Mesendoderm (in vitro differentiated cells): ENCODE measurements around the gene MICU1.

Source experiments
- DNase-seq: peaks from one replicate; pipeline ENCODE4 v3.0.0; 2013
- H2AK5ac ChIP-seq: 2 replicates; pipeline ENCODE4 v1.6.1; 2013; ENCODE audit warnings: low read length, inconsistent platforms
- H2BK120ac ChIP-seq: 2 replicates; pipeline ENCODE4 v1.6.1; 2013; ENCODE audit warnings: low read depth, mild to moderate bottlenecking, low read length, moderate library complexity, mixed read lengths
- H2BK15ac ChIP-seq: replicated peaks from 2 replicates; pipeline ENCODE4 v1.6.1; 2013; ENCODE audit warnings: low read depth, mild to moderate bottlenecking, moderate library complexity
- H2BK5ac ChIP-seq: 2 replicates; pipeline ENCODE4 v1.6.1; 2013; ENCODE audit warnings: low read length, inconsistent platforms
- H3K18ac ChIP-seq: 2 replicates; pipeline ENCODE4 v1.6.1; 2013; ENCODE audit warnings: mild to moderate bottlenecking, low read length, mixed read lengths
- H3K23ac ChIP-seq: one replicate; pipeline ENCODE4 v1.6.1; 2013; ENCODE audit warnings: low read length
- H3K27ac ChIP-seq: 2 replicates; pipeline ENCODE4 v1.5.1; 2013; ENCODE audit warnings: low read depth, mild to moderate bottlenecking, inconsistent platforms, low read length, moderate library complexity
- H3K27me3 ChIP-seq: 2 replicates; pipeline ENCODE4 v1.6.1; 2013; ENCODE audit warnings: low read length, control low read depth, mild to moderate bottlenecking, inconsistent platforms; ENCODE audit not compliant: insufficient read depth, poor library complexity
- H3K36me3 ChIP-seq: 2 replicates; pipeline ENCODE4 v1.6.1; 2013; ENCODE audit warnings: low read length, inconsistent platforms; ENCODE audit not compliant: control insufficient read depth, insufficient read depth
- H3K4ac ChIP-seq: one replicate; pipeline ENCODE4 v1.6.1; 2013; ENCODE audit warnings: low read depth, mild to moderate bottlenecking, low read length, moderate library complexity
- H3K4me1 ChIP-seq: 2 replicates; pipeline ENCODE4 v1.6.1; 2013; ENCODE audit warnings: low read depth, low read length, inconsistent platforms; ENCODE audit not compliant: control insufficient read depth
- H3K4me2 ChIP-seq: 2 replicates; pipeline ENCODE4 v1.6.1; 2013; ENCODE audit warnings: low read length
- H3K4me3 ChIP-seq: 2 replicates; pipeline ENCODE4 v1.5.1; 2013; ENCODE audit warnings: mild to moderate bottlenecking, low read length
- H3K56ac ChIP-seq: one replicate; pipeline ENCODE4 v1.6.1; 2013; ENCODE audit warnings: low read length
- H3K79me1 ChIP-seq: 2 replicates; pipeline ENCODE4 v1.6.1; 2013; ENCODE audit warnings: low read length, inconsistent platforms
- H3K79me2 ChIP-seq: 2 replicates; pipeline ENCODE4 v1.6.1; 2013; ENCODE audit warnings: mild to moderate bottlenecking, low read length; ENCODE audit not compliant: control insufficient read depth, insufficient read depth
- H3K9ac ChIP-seq: 2 replicates; pipeline ENCODE4 v1.6.1; 2013; ENCODE audit warnings: low read length, inconsistent platforms
- H4K5ac ChIP-seq: one replicate; pipeline ENCODE4 v1.6.1; 2013; ENCODE audit warnings: low read length
- H4K8ac ChIP-seq: one replicate; pipeline ENCODE4 v1.6.1; 2013; ENCODE audit warnings: low read depth, mild to moderate bottlenecking, control low read depth, low read length, moderate library complexity
- WGBS: extraction: QIAGEN DNeasy Blood & Tissue Kit; methylation state at CpG from one replicate; pipeline ENCODE4 v1.1.7; 2013; ENCODE audit warnings: low lambda C conversion rate, missing lambda C conversion rate; ENCODE audit not compliant: insufficient coverage; ENCODE audit errors: extremely low coverage; 5-methylcytosine and 5-hydroxymethylcytosine counted together

Gene MICU1

DNA sequence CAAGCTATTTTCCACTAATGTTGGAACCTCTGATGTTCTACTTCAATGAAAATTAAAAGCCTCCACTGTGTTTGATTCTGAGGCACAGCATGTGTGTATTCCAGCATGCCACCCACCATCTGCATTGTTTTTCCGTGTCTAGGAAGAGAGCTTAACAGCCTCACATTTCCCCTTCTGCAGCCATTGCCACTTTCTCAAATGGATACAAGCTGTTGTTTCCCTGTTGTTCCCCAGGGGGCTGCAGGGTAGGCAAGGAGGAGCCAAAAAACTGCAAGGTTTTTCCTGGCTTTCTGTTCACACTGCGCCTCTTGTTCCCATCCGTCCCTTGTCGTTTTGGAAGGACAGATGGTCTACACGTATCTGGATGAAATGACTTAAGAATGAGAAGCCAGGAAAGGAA is 198.9 kb downstream of the MICU1 start:
- Histone ChIP-seq H3K27ac (no peak overlapping the region), H4K5ac (no peak overlapping the region), H4K8ac (no peak overlapping the region)

DNA sequence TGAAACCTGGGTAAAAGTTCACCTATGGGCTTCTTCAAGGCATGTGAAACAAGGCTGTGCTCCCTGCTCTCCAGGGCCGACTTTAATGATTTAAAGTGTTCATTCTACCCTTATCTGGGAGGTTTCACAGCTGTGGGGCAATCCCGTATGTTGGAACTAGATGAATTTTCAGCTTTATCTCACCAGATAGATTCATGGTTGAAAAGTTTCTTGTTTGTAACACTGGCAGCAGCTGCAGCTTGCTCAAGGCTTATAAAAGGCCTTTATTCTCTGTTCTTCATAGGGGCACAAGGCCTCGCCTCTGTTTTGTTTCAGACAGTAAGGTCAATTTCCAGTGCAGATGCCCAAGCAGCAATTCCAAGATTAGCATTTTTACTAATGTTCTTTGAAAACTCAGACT is 200.7 kb downstream of the MICU1 start:
- Histone ChIP-seq H3K4me1 (peaks cover 3% of the 10 kb centered on the region), H3K4me3 (no peak overlapping the region), H3K23ac (no peak overlapping the region), H3K56ac (no peak overlapping the region), H2AK5ac (no peak overlapping the region), H2BK5ac (no peak overlapping the region), H4K8ac (no peak overlapping the region), H3K79me1 (no peaks in the 10 kb centered on the region), H3K18ac (no peak overlapping the region), H3K36me3 (no peaks in the 10 kb centered on the region), H2BK120ac (no peak overlapping the region), H3K79me2 (no peaks in the 10 kb centered on the region), H3K4me2 (no peak overlapping the region), H3K9ac (no peak overlapping the region), H2BK15ac (no peak overlapping the region), H3K27ac (no peak overlapping the region), H4K5ac (no peak overlapping the region), H3K27me3 (no peaks in the 10 kb centered on the region), H3K4ac (no peak overlapping the region)
- DNase-seq = no peak
- WGBS = no CpG with 5 or more reads among the region's 3 CpGs

More for the DNA sequence above, 198.9 kb downstream of the MICU1 start:
- Histone ChIP-seq H2BK5ac (no peak overlapping the region), H3K56ac (no peak overlapping the region), H3K36me3 (no peaks in the 10 kb centered on the region), H3K4me2 (no peak overlapping the region), H2BK15ac (no peak overlapping the region), H3K9ac (no peak overlapping the region), H2BK120ac (no peak overlapping the region), H3K79me1 (no peaks in the 10 kb centered on the region), H3K27me3 (no peaks in the 10 kb centered on the region), H3K4me3 (no peak overlapping the region), H2AK5ac (no peak overlapping the region), H3K79me2 (no peaks in the 10 kb centered on the region), H3K23ac (no peak overlapping the region), H3K4ac (no peak overlapping the region), H3K18ac (no peak overlapping the region), H3K4me1 (peaks cover 3% of the 10 kb centered on the region)
- DNase-seq = peak; percentile 75
- no CpG with 5 or more reads among the region's 5 CpGs for WGBS

DNA sequence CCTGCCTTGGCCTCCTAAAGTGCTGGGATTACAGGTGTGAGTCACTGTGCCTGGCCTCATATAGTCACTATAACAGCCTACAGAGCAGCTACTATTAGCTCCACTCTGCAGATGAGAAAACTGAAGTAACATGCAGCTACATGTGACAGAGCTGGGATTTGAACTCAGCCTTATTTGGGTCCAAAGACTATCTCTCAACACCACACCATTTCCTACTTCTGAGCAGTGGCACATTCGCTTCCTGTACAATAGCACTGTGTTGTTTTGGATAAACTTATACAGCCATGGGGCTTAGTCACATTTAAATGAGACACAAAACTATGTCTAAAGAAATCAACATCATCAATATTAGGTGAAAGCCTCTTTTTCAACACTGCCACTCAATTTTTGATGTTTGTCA is 201.3 kb downstream of the MICU1 start:
- H3K4me2 ChIP-seq = no peak overlapping the region
- no peak overlapping the region for H2BK15ac ChIP-seq
- no peak overlapping the region for H4K5ac ChIP-seq
- no peak overlapping the region for H3K4ac ChIP-seq
- no peaks in the 10 kb centered on the region for H3K79me1 ChIP-seq
- H2BK5ac ChIP-seq = no peak overlapping the region
- WGBS = no CpG with 5 or more reads among the region's 1 CpG
- no peaks in the 10 kb centered on the region for H3K79me2 ChIP-seq
- no peak for DNase-seq
- H3K56ac ChIP-seq = no peak overlapping the region
- no peak overlapping the region for H3K18ac ChIP-seq
- no peak overlapping the region for H4K8ac ChIP-seq
- H2BK120ac ChIP-seq = no peak overlapping the region
- H3K23ac ChIP-seq = no peak overlapping the region
- no peak overlapping the region for H3K9ac ChIP-seq
- peaks cover 3% of the 10 kb centered on the region for H3K4me1 ChIP-seq
- no peak overlapping the region for H3K27ac ChIP-seq
- no peak overlapping the region for H3K4me3 ChIP-seq
- no peak overlapping the region for H2AK5ac ChIP-seq
- H3K27me3 ChIP-seq = no peaks in the 10 kb centered on the region
- no peaks in the 10 kb centered on the region for H3K36me3 ChIP-seq

DNA sequence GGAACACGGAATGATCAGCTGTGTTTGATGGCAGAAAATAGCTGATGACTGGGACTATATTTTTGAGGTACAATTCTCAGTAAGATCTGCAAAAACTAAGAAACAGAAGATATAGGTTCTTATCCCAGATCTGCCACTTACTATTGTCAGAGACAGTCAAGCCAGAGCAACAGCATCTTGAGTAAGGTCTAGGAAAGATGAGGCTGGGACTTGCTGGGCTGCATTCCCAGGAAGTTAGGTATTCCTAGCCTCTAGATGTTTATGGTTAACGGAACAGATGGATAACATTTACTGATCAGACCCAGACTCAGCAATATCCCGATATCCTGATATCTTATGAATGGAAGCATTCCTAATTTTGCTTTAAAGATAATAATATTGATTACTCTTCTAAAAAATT is 202.5 kb downstream of the MICU1 start:
- Histone ChIP-seq H3K79me2 (no peaks in the 10 kb centered on the region), H3K4me1 (peaks cover 3% of the 10 kb centered on the region), H3K36me3 (no peaks in the 10 kb centered on the region), H3K4ac (no peak overlapping the region), H3K4me2 (no peak overlapping the region), H3K27ac (no peak overlapping the region), H3K79me1 (no peaks in the 10 kb centered on the region), H2BK120ac (no peak overlapping the region), H3K18ac (no peak overlapping the region), H3K23ac (no peak overlapping the region), H3K9ac (no peak overlapping the region), H2BK5ac (no peak overlapping the region), H3K27me3 (no peaks in the 10 kb centered on the region), H4K5ac (no peak overlapping the region), H2BK15ac (no peak overlapping the region), H3K4me3 (no peak overlapping the region), H2AK5ac (no peak overlapping the region), H3K56ac (no peak overlapping the region), H4K8ac (no peak overlapping the region)
- DNase-seq = no peak
- WGBS = no CpG with 5 or more reads among the region's 3 CpGs

DNA sequence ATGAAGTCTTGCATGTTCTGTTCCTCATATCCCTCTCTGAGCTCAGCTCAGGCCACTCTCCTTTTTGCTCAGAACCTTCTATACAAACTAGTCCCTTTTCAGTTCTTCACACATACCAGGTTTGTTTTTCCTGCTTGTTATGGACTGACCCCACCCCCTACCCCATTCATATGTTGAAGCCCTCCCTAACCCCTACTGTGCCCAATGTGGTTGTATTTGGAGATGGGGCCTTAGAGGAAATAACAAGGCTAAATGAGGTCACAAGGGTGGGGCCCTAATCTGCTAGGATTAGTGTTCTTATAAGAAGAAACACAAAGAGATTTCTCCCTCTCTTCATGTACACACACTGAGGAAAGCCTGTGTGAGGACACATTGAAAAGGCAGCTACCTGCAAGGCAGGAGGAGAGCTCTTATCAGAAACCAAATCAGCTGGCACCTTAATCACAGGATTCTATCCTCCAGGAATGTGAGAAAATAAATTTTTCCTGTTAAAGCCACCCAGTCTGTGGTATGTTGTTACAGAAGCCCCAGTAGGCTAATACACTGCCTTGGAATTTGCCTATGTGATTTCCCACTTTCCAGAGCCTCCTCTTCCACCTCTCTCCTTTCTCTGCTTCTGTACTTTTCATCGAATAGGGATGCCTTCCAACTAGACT is 203.9 kb downstream of the MICU1 start:
- H3K23ac ChIP-seq = no peak overlapping the region
- no peak overlapping the region for H3K4ac ChIP-seq
- H3K9ac ChIP-seq = no peak overlapping the region
- H3K27ac ChIP-seq = no peak overlapping the region
- H3K79me1 ChIP-seq = no peaks in the 10 kb centered on the region
- H3K18ac ChIP-seq = no peak overlapping the region
- H4K5ac ChIP-seq = no peak overlapping the region
- no CpG with 5 or more reads among the region's 1 CpG for WGBS
- H3K4me2 ChIP-seq = no peak overlapping the region
- no peaks in the 10 kb centered on the region for H3K27me3 ChIP-seq
- no peak overlapping the region for H3K4me3 ChIP-seq
- H3K4me1 ChIP-seq = peaks cover 2% of the 10 kb centered on the region
- no peaks in the 10 kb centered on the region for H3K36me3 ChIP-seq
- no peak overlapping the region for H2BK120ac ChIP-seq
- H3K56ac ChIP-seq = no peak overlapping the region
- H2BK15ac ChIP-seq = no peak overlapping the region
- no peak overlapping the region for H4K8ac ChIP-seq
- H2AK5ac ChIP-seq = no peak overlapping the region
- peak; percentile 74 for DNase-seq
- no peak overlapping the region for H2BK5ac ChIP-seq
- no peaks in the 10 kb centered on the region for H3K79me2 ChIP-seq

DNA sequence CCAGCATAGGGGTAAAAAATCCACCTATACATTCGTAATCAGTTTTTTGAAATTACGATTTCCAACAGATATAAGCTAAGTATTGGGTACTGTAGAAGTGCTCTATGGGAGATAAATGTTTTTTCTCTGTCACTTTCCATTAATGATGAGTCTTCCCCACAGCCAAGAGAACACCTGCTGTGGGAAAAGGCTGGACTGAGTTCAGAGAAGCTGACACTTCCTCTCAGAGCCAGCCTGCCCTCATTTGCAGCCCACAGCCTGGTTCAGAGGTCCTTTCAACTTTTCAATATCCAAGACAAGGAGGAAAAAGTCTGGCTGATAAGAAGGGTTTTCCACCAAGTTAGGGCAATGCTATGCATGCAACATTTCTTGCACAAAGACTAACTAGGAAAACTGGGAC is 206.6 kb downstream of the MICU1 start:
- Histone ChIP-seq H4K8ac (no peak overlapping the region), H3K27me3 (no peaks in the 10 kb centered on the region), H3K79me1 (no peaks in the 10 kb centered on the region), H2BK5ac (no peak overlapping the region), H3K79me2 (no peaks in the 10 kb centered on the region), H2BK15ac (no peak overlapping the region), H3K4me1 (no peaks in the 10 kb centered on the region), H3K9ac (no peak overlapping the region), H2AK5ac (no peak overlapping the region), H3K36me3 (no peaks in the 10 kb centered on the region), H3K4me2 (no peak overlapping the region), H4K5ac (no peak overlapping the region), H3K4ac (no peak overlapping the region), H3K56ac (no peak overlapping the region), H3K23ac (no peak overlapping the region), H3K18ac (no peak overlapping the region), H3K4me3 (no peak overlapping the region), H2BK120ac (no peak overlapping the region), H3K27ac (no peak overlapping the region)
- DNase-seq = no peak
- no CpG with 5 or more reads among the region's 2 CpGs for WGBS
